GM12873 (cell line): Measurements from ENCODE around the gene BICDL1.

Experiments used
- TF ChIP-seq, protein P1 (sequence below): IDR thresholded peaks from 2 replicates; pipeline ENCODE4 v1.5.1; 2012; ENCODE audit warnings: low read depth, mild to moderate bottlenecking, moderate library complexity, low read length, control low read depth; ENCODE audit not compliant: insufficient read depth; ENCODE audit errors: missing control alignments

Gene BICDL1

DNA sequence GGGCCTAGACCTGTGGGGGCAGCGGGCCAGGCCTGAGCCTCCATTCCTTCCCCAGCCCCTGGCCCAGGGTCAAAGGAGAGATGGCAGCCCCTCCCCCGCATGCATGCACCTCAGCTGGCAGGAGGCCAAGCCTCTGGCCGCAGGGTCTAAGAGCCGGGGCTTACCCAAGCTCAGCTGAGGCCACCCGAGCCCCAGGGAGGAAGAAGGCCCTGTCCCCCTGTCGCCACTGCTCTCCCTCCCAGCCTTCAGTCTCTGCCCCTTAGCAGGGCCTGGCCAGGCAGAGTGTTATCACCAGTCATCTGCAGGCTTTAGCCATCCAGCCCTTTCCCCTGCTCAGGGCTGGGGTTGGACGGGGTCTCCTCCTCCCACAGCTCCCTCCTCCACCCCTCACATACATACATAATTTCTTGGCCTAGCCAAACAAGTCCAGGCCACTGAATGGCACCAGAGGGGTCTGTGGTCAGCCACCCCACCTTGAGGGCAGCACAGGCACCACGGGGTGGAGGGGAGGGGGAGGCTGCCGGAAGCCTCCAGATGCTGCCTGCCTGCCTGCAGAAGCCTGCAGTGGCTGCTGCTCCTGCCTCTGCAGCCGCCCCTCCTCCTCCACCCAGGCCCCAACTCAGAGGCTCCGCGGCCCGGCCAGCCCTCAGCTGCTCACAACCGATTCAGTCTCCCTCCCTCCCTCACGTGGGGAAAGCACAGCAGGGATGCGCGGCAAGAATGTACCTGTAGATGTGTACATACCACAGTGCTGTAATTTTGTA lies 104.7 kb downstream of the BICDL1 start:
- TF ChIP-seq, protein P1, sequence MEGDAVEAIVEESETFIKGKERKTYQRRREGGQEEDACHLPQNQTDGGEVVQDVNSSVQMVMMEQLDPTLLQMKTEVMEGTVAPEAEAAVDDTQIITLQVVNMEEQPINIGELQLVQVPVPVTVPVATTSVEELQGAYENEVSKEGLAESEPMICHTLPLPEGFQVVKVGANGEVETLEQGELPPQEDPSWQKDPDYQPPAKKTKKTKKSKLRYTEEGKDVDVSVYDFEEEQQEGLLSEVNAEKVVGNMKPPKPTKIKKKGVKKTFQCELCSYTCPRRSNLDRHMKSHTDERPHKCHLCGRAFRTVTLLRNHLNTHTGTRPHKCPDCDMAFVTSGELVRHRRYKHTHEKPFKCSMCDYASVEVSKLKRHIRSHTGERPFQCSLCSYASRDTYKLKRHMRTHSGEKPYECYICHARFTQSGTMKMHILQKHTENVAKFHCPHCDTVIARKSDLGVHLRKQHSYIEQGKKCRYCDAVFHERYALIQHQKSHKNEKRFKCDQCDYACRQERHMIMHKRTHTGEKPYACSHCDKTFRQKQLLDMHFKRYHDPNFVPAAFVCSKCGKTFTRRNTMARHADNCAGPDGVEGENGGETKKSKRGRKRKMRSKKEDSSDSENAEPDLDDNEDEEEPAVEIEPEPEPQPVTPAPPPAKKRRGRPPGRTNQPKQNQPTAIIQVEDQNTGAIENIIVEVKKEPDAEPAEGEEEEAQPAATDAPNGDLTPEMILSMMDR = no peak

DNA sequence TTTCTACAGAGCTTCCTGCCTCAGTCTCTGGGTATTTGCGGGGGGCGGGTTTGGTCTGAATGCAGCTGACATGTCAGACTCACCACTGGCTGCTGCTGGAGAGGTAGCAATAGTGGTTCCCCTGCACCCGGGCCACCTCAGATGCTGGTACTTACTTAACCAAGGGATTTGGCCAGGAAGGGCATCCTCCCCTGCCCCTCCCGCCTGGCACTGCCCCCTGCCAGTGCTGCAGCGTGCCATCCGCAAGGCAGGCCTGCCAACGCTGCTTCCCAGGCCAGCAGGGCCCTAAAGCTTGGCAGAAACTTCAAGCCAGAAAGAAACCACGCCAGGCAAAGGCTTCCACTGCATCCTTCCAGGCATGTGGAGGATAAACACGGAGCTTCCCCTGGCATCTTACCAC lies 105.4 kb downstream of the BICDL1 start:
- TF ChIP-seq, protein P1 = no peak

DNA sequence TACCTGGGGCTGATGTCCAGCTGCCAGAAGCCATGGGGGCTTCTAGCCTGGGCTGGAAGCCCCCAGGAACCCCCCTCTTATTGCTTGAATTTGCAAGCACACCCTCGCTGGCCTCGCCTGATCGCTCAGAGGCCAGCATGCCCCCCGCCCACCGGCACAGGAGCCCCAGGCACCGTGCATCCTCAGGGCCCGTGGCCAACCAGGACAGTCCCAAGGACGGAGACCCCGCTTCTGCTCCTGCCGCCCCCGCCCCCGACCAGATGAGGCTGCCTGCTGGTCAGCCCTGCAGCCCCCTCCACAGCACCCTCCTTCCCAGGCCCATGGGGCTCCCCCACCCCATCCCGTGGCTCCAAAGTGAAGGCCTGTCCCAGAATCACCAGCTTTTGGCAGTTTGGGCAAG lies 106.3 kb downstream of the BICDL1 start:
- TF ChIP-seq, protein P1 = no peak

DNA sequence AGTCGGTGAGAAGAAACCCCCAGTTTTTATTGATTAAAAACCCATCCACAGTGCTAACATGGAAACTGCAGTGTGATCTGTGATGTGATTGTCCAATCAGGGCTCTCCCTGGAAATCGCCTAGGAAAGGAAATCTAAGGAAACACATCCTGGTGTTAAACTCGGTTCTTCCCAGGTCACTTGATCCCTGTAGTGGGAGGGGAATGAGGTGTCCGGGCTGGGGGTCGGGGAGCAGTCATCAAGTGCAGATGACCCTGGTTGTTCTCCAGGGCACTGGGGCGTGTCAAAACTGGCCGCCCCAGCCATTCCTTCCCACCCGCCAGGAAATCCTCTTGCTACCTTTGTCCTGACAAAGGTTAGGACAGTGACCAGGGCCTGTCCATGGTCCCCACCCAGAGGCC lies 106.7 kb downstream of the BICDL1 start:
- TF ChIP-seq, protein P1 = no peak

DNA sequence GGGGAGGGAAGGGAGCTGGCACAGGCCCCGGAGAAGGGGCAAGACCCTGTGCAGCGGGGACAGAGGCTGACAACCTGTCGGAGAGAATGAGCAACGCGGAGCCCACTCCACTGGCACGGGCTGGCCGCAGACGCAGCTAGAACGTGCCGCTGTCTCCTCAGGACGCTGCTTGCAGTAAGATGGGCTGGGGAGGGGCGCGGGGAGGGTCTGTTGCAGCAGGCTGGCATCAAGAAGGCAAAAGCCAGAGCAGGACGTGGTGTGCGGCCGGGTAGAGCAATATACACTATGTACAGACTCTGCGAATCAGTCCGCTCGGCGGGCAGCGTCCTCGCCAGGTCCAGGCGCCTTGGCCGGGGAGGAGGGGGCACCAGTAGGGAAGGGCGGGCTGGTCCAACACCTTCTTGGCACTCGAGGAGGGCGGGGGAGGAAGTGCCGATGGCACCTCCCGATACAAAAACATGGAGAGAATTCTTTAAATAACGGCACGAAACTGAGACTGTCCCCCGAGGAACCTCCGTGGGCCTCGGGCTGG lies 107.7 kb downstream of the BICDL1 start:
- TF ChIP-seq, protein P1 = no peak

DNA sequence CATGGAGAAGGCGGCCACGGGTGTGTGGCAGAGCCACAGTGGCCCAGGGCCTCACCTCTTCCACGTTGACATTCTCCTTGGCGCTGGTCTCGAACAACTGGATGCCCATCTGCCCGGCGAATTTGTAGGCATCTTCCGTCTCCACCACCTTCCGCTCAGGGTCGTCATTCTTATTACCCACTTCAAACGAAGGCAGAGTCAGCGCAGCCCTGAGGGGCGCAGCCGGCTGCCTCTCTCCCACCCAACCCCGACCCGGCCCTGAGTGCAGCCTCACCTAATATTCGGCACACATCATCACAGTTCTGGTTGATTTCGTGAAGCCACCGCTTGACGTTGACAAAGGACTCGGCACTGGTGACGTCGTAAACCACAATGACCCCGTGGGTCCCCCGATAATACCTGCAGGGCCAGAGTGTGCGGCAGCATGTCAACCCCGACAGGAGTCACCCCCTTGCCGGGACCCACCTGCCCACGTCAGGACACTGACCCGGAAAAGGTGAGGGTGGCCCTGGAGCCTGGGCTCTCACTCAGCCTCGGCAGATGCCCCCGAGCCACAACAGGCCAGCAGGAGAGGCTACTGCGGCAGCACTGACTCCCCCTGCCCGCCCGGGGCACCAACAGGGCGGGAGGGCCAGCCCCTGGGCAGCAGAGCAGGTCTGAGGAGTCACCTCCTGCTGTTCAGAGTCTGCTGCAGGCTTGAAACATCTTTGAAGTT lies 109.9 kb downstream of the BICDL1 start:
- TF ChIP-seq, protein P1 = no peak

DNA sequence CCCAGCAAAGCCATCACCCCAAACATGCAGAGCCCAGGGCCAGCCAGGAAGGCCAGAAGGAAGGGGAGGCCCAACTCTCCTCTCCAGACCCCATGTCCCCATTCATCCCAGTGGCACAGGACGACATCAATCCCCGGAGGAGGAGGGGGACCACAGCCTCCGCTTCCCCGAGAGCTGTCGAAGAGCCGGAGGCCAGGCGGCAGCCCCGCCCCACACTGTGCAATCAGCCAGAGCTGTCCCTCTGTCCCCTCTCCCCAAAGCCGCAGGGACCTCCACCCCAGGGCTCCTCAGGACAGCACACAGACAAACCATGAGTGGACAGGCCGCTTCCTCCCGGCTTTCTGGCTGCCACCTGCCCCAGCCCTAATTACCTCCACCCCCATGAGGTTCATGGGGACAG lies 110.7 kb downstream of the BICDL1 start:
- TF ChIP-seq, protein P1 = no peak
